ENCODE results near the gene UBR2. TPM values are rescaled to one million over a fixed set of nuclear protein-coding genes. Genes with fewer than 3 reads are reported as not detected.
"Not testable (repeated sequence)": the region's sequence is repeated elsewhere in the genome, so short reads cannot be mapped to it uniquely, and the experiment has no call there.

Gene UBR2
- total RNA-seq, 1 experiment from 2014 or later, result 21.1 TPM

DNA sequence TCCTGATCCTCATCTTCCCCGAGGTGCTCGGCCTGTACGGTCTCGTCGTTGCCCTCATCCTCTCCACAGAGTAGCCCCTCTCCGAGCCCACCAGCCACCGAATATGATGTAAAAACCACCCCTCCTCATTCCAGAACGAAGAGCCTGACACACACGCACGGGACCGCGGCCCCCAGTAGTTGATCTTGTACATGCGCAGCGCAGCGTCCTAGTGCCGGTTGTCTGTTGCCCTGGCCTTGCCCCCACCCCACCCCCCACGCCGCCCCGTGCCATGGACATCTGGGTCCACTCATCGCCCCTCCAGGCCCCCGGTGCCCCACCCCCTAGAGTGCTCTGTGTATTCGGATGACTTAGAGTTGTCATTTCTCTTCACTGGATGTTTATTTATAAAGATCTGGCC is 163.8 kb downstream of the UBR2 start:
- no TSS peak for BruUV-seq (replicated peaks)
- intact Hi-C loops (cut with micrococcal nuclease; ENCODE audit: unreplicated experiment), result loop anchor here (5.0 to 10.0 kb wide), 4 partner anchors 35 to 943 kb away; partner anchors contain the start of genes PRICKLE4 and TOMM6
- Histone ChIP-seq H3K4me2 (no peak overlapping the region), H3K27me3 (ENCODE audit: insufficient read depth, low read depth) (no peaks in the 10 kb centered on the region), H3K4me3 (no peak overlapping the region), H2AFZ (no peak overlapping the region), H3K4me1 (replicated peaks; ENCODE audit: insufficient read depth) (0 out of 2 replicates have a peak, but pooled peaks cover 6% of the 10 kb centered on the region), H3K36me3 (ENCODE audit: low read depth) (no peaks in the 10 kb centered on the region), H3K27ac (no peak overlapping the region), H3K9me2 (ENCODE audit: insufficient read depth) (no peaks in the 10 kb centered on the region), H3K9me3 (ENCODE audit: insufficient read depth, low read depth) (no peaks in the 10 kb centered on the region), H4K20me1 (ENCODE audit: insufficient read depth) (no peaks in the 10 kb centered on the region), H3F3A (ENCODE audit: insufficient read depth, low read depth) (0 out of 2 replicates have a peak, but pooled peaks cover 3% of the 10 kb centered on the region), H3K79me2 (ENCODE audit: low read depth) (no peaks in the 10 kb centered on the region)
- no peak for DNase-seq
- ChIA-PET CTCF (interaction anchor here (0.5 to 0.9 kb wide), 2 partner anchors 13 to 66 kb away, joined by 3 to 5 read pairs; no protein-coding TSS in a partner anchor), POLR2A (ENCODE audit: unreplicated experiment) (no interaction called here)
- TF ChIP-seq, protein P1, sequence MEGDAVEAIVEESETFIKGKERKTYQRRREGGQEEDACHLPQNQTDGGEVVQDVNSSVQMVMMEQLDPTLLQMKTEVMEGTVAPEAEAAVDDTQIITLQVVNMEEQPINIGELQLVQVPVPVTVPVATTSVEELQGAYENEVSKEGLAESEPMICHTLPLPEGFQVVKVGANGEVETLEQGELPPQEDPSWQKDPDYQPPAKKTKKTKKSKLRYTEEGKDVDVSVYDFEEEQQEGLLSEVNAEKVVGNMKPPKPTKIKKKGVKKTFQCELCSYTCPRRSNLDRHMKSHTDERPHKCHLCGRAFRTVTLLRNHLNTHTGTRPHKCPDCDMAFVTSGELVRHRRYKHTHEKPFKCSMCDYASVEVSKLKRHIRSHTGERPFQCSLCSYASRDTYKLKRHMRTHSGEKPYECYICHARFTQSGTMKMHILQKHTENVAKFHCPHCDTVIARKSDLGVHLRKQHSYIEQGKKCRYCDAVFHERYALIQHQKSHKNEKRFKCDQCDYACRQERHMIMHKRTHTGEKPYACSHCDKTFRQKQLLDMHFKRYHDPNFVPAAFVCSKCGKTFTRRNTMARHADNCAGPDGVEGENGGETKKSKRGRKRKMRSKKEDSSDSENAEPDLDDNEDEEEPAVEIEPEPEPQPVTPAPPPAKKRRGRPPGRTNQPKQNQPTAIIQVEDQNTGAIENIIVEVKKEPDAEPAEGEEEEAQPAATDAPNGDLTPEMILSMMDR (conservative IDR thresholded peaks at IDR 0.05), result no peak

DNA sequence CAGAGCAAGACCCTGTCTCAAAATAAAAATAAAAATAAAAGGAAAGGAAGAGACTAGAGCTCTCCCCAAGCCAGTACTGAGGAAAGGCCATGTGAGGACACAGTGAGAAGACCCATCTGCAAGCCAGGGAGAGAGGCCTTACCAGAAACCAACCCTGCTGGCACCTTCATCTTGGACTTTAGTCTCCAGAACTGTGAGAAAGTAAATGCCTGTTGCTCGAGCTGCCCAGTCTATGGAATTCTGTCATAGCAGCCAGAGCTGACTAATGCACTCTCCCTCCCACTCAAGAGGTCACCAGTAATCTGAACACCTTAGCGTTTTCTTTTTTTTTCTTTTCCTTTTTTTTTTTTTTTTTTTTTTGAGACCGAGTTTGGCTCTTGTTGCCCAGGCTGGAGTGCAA is 165.9 kb downstream of the UBR2 start:
- Histone ChIP-seq H4K20me1 (ENCODE audit: insufficient read depth) (no peaks in the 10 kb centered on the region), H3K9me3 (ENCODE audit: insufficient read depth, low read depth) (no peaks in the 10 kb centered on the region), H3K4me1 (replicated peaks; ENCODE audit: insufficient read depth) (0 out of 2 replicates have a peak, but pooled peaks cover 6% of the 10 kb centered on the region), H3K9me2 (ENCODE audit: insufficient read depth) (no peaks in the 10 kb centered on the region), H2AFZ (no peak overlapping the region), H3K36me3 (ENCODE audit: low read depth) (no peaks in the 10 kb centered on the region), H3K27me3 (ENCODE audit: insufficient read depth, low read depth) (no peaks in the 10 kb centered on the region), H3K27ac (no peak overlapping the region), H3K4me3 (no peak overlapping the region), H3F3A (ENCODE audit: insufficient read depth, low read depth) (0 out of 2 replicates have a peak, but pooled peaks cover 3% of the 10 kb centered on the region), H3K4me2 (no peak overlapping the region), H3K79me2 (ENCODE audit: low read depth) (no peaks in the 10 kb centered on the region)
- intact Hi-C loops (cut with micrococcal nuclease; ENCODE audit: unreplicated experiment), result loop anchor here (5.0 to 10.0 kb wide), 4 partner anchors 37 to 945 kb away; partner anchors contain the start of genes PRICKLE4 and TOMM6
- TF ChIP-seq EZH2 (IDR thresholded peaks at IDR 0.05; ENCODE audit: low read depth), result no peak
- TF ChIP-seq, protein P1 (conservative IDR thresholded peaks at IDR 0.05), result no peak
- DNase-seq, result no peak
- ChIA-PET CTCF (interaction anchor here (0.6 kb wide), 1 partner anchor 68 kb away, joined by 4 read pairs; no protein-coding TSS in a partner anchor), POLR2A (ENCODE audit: unreplicated experiment) (interaction anchor here (0.6 kb wide), 2 partner anchors 57 to 117 kb away, joined by 4 to 6 read pairs; no protein-coding TSS in a partner anchor)
- no TSS peak for BruUV-seq (replicated peaks)

GRCh38 chr6:42733867-42734481 is 170.1 kb downstream of the UBR2 start:
- H3K4me3 ChIP-seq; H3K4me1 ChIP-seq (replicated peaks; ENCODE audit: insufficient read depth); POLR2A ChIA-PET (ENCODE audit: unreplicated experiment); H3F3A ChIP-seq (ENCODE audit: insufficient read depth, low read depth); H3K27me3 ChIP-seq (ENCODE audit: insufficient read depth, low read depth); H3K9me3 ChIP-seq (ENCODE audit: insufficient read depth, low read depth); H3K79me2 ChIP-seq (ENCODE audit: low read depth); H3K9me2 ChIP-seq (ENCODE audit: insufficient read depth); H3K4me2 ChIP-seq; BruUV-seq (replicated peaks); intact Hi-C loops (cut with micrococcal nuclease; ENCODE audit: unreplicated experiment); H3K27ac ChIP-seq; H3K36me3 ChIP-seq (ENCODE audit: low read depth); H4K20me1 ChIP-seq (ENCODE audit: insufficient read depth); DNase-seq; H2AFZ ChIP-seq: not testable (repeated sequence)
- CTCF ChIA-PET, result interaction anchor here (0.6 kb wide), 2 partner anchors 8 to 139 kb away, joined by 4 to 5 read pairs; no protein-coding TSS in a partner anchor

All from PC-9 (cell line).